Nephron (organoid): ENCODE data around the gene SUPV3L1.
A peak's percentile ranks its signal among the peaks of the same experiment; 100 is the strongest.

Source experiments
- H3K27ac Mint-ChIP-seq, 3 experiments: 2 replicates each; pipeline ENCODE4 v1.8.0; 2020; ENCODE audit warnings: mixed read lengths in 3 of 3, mild to moderate bottlenecking in 2 of 3, moderate library complexity in 1 of 3
- H3K27me3 Mint-ChIP-seq: 2 replicates; pipeline ENCODE4 v1.8.0; 2021; ENCODE audit warnings: low read depth, mild to moderate bottlenecking, moderate library complexity, mixed read lengths
- H3K36me3 Mint-ChIP-seq: 2 replicates; pipeline ENCODE4 v1.8.0; 2020; ENCODE audit warnings: low read depth, mixed read lengths
- H3K4me1 Mint-ChIP-seq: 2 replicates; pipeline ENCODE4 v1.8.0; 2020; ENCODE audit warnings: mixed read lengths
- H3K4me3 Mint-ChIP-seq, 3 experiments: 2 replicates each; pipeline ENCODE4 v1.8.0; 2020; ENCODE audit warnings: mild to moderate bottlenecking in 3 of 3, mixed read lengths in 3 of 3, moderate library complexity in 2 of 3
- H3K9me3 Mint-ChIP-seq: 2 replicates; pipeline ENCODE4 v1.8.0; 2020; ENCODE audit warnings: mixed read lengths
- TF ChIP-seq, protein P1 (sequence below), 3 experiments: fragments of 200-600 bp; sonication (generic); IDR thresholded peaks; one replicate each; pipeline ENCODE4 v1.5.0; 2021; ENCODE audit warnings: antibody characterized with exemption in 3 of 3; ENCODE audit not compliant: unreplicated experiment in 3 of 3

Gene SUPV3L1

DNA sequence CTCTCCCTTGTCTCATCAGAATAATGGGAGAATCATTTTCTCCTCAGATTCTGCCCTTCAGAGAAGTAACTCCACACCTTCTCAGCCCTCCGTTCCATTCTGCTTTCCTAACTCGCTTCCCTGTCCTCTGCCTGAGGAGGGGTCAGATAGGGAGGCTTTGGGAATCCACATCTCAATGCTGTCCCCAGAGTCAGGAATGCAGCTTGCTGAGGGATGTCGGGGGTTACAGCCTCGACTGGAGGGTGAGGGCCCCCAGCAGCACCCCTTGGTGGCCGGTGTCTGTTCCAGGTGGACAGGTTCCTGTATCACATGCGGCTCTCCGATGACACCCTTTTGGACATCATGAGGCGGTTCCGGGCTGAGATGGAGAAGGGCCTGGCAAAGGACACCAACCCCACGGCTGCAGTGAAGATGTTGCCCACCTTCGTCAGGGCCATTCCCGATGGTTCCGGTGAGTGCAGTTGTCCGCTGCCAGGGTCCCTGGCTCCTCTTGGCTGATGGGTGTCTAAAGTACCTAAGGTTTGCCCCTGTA, 47.0 kb downstream of the SUPV3L1 start:
- TF ChIP-seq, protein P1, sequence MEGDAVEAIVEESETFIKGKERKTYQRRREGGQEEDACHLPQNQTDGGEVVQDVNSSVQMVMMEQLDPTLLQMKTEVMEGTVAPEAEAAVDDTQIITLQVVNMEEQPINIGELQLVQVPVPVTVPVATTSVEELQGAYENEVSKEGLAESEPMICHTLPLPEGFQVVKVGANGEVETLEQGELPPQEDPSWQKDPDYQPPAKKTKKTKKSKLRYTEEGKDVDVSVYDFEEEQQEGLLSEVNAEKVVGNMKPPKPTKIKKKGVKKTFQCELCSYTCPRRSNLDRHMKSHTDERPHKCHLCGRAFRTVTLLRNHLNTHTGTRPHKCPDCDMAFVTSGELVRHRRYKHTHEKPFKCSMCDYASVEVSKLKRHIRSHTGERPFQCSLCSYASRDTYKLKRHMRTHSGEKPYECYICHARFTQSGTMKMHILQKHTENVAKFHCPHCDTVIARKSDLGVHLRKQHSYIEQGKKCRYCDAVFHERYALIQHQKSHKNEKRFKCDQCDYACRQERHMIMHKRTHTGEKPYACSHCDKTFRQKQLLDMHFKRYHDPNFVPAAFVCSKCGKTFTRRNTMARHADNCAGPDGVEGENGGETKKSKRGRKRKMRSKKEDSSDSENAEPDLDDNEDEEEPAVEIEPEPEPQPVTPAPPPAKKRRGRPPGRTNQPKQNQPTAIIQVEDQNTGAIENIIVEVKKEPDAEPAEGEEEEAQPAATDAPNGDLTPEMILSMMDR (IDR thresholded peaks at IDR 0.05; ENCODE audit: unreplicated experiment in 3 of 3), result no peak
- no peaks in the 10 kb centered on the region for H3K4me1 Mint-ChIP-seq
- H3K9me3 Mint-ChIP-seq, result no peaks in the 10 kb centered on the region
- no peaks in the 10 kb centered on the region for H3K36me3 Mint-ChIP-seq
- peaks cover 27% of the 10 kb centered on the region for H3K27me3 Mint-ChIP-seq
- no peak overlapping the region for H3K4me3 Mint-ChIP-seq
- no peak overlapping the region for H3K27ac Mint-ChIP-seq

DNA sequence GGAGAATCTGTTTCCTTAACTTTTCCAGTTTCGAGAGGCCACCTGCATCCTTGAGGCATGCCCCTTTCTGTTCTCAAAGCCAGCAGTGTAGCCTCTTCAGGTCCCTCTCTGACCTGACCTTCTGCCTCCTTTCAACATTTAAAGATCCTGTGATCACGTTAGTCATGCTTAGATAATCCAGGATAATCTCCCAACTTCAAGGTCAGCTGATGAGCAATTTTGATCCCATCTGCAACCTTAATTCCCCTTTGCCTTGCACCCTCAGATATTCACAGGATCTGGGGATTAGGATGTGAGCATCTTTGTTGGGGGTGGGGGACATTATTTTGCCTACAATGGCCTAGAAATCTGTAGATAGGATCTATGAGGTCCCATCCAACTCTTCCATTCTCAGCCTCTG, 48.1 kb downstream of the SUPV3L1 start:
- Mint-ChIP-seq H3K9me3 (no peaks in the 10 kb centered on the region), H3K36me3 (no peaks in the 10 kb centered on the region), H3K27me3 (peaks cover 31% of the 10 kb centered on the region), H3K4me1 (peaks cover 10% of the 10 kb centered on the region), H3K27ac (no peak overlapping the region), H3K4me3 (no peak overlapping the region)
- TF ChIP-seq, protein P1 (IDR thresholded peaks at IDR 0.05; ENCODE audit: unreplicated experiment in 3 of 3), result no peak

DNA sequence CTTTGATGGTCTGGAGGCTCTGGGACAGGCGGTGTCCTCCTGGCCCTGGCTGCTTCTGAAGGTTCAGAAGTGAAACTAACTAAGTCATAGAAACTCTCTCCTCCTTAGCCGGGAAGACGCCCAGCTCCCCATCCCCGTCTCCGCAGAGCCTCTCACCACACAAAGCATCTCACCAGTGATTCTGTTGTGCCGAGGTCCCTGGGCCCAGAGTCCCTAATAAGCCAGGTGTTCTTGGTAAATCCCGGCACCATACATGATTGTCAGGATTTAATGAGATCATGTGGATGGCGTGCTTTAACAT, 49.5 kb downstream of the SUPV3L1 start:
- Mint-ChIP-seq H3K27ac (no peak overlapping the region), H3K4me1 (peaks cover 14% of the 10 kb centered on the region), H3K9me3 (no peaks in the 10 kb centered on the region), H3K27me3 (peaks cover 34% of the 10 kb centered on the region), H3K4me3 (no peak overlapping the region), H3K36me3 (no peaks in the 10 kb centered on the region)
- TF ChIP-seq, protein P1 (IDR thresholded peaks at IDR 0.05; ENCODE audit: unreplicated experiment in 3 of 3), result no peak

DNA sequence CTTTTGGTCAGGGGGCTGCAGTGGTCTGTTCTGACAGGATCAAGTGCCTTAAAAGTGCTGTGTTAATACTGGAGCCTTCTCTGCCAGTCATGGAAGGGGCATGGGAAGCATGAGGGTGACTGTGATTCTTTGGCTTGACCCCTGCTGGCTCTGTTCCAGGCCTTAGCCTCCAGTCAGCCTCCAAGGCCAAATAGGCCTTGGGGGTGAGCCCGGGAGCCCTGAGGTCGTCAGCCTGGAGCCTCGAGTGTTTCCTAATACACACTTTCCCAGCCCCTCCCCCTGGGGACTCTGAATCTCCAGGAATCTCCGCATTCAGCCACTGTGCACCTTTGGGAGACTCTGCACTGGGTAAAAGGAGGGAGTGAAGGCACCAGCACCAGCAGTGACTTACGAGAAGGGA, 50.1 kb downstream of the SUPV3L1 start:
- Mint-ChIP-seq H3K4me3 (no peak overlapping the region), H3K36me3 (no peaks in the 10 kb centered on the region), H3K27me3 (peaks cover 30% of the 10 kb centered on the region), H3K4me1 (peaks cover 14% of the 10 kb centered on the region), H3K9me3 (no peaks in the 10 kb centered on the region), H3K27ac (no peak overlapping the region)
- TF ChIP-seq, protein P1 (IDR thresholded peaks at IDR 0.05; ENCODE audit: unreplicated experiment in 3 of 3), result no peak

DNA sequence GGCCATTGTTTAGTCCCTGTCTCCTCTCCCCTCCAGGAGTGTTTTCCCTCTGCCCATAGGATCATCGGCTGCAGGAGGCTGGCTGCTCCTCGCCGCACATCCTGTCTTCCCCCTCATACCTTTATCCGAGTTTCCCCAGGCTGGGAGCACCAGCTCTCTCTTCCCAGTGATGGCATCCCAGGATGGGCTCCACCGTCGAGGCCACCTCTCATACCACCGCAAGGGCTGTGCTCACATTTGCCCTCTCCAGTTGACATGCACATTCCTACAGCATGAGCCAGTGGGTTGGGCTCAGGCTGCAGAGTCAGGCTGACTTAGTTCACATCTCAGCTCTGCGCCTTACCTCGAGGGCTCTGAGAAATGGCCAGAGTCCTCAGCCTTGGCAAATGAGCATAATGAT, 52.2 kb downstream of the SUPV3L1 start:
- no peak overlapping the region for H3K4me3 Mint-ChIP-seq
- peak overlapping the region; percentile 85 to 96 (median 94) for H3K27ac Mint-ChIP-seq
- H3K36me3 Mint-ChIP-seq, result no peaks in the 10 kb centered on the region
- no peaks in the 10 kb centered on the region for H3K9me3 Mint-ChIP-seq
- H3K27me3 Mint-ChIP-seq, result peaks cover 34% of the 10 kb centered on the region
- H3K4me1 Mint-ChIP-seq, result peaks cover 14% of the 10 kb centered on the region
- TF ChIP-seq, protein P1 (IDR thresholded peaks at IDR 0.05; ENCODE audit: unreplicated experiment in 3 of 3), result no peak

DNA sequence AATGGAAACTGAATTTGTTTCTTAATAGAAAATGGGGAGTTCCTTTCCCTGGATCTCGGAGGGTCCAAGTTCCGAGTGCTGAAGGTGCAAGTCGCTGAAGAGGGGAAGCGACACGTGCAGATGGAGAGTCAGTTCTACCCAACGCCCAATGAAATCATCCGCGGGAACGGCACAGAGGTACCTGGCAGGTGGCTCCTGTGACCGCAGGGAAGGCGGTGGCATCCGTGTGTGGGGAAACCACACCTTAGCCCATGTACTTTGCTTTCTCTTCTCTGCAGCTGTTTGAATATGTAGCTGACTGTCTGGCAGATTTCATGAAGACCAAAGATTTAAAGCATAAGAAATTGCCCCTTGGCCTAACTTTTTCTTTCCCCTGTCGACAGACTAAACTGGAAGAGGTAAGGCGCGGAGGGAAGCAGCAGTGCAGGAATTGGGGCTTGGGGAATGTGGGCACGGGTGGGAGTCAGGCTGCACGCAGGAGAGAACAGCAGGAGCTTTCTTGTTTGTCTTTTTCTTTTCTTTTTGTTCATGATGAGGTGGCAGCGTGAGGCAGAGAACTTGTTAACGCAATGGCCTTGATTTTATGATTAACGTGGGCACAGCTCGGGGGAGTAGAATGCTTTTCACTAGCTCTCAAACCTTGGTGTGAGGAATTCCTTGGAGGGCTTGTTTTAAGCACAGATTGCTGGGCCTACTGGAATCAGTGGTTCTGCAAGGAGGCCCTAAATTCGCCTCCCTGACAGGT, 52.9 kb downstream of the SUPV3L1 start:
- no peaks in the 10 kb centered on the region for H3K9me3 Mint-ChIP-seq
- TF ChIP-seq, protein P1 (IDR thresholded peaks at IDR 0.05; ENCODE audit: unreplicated experiment in 3 of 3), result no peak
- H3K36me3 Mint-ChIP-seq, result no peaks in the 10 kb centered on the region
- peak overlapping the region; percentile 85 to 96 (median 94) for H3K27ac Mint-ChIP-seq
- H3K4me1 Mint-ChIP-seq, result peaks cover 19% of the 10 kb centered on the region
- peaks cover 34% of the 10 kb centered on the region for H3K27me3 Mint-ChIP-seq
- H3K4me3 Mint-ChIP-seq, result peak overlapping the region in 2 of 3 experiments; percentile 13 to 21
